Sigmoid colon (tissue), 7 donors: ENCODE measurements around the gene SOCS7. TPM values are rescaled to one million over a fixed set of nuclear protein-coding genes. Genes with fewer than 3 reads are reported as not detected.

Experiments used
- DNase-seq: peaks from one replicate; pipeline ENCODE4 v3.0.0-alpha.2; 2019
- H3K27ac ChIP-seq, 4 donors: fragments of 200-600 bp; sonication (generic); one replicate each; pipeline ENCODE4 v1.5.1; 2016 to 2019; ENCODE audit warnings: mild to moderate bottlenecking in 1 of 4
- H3K27me3 ChIP-seq, 3 donors: fragments of 200-600 bp; sonication (generic); one replicate each; pipeline ENCODE4 v1.5.1; 2019; ENCODE audit warnings: mild to moderate bottlenecking in 1 of 3
- H3K36me3 ChIP-seq, 4 donors: fragments of 200-600 bp; sonication (generic); one replicate each; pipeline ENCODE4 v1.5.1; 2016 to 2019
- H3K4me1 ChIP-seq, 4 donors: fragments of 200-600 bp; sonication (generic); one replicate each; pipeline ENCODE4 v1.5.1; 2017 to 2019
- H3K4me3 ChIP-seq, 4 donors: fragments of 200-600 bp; sonication (generic); one replicate each; pipeline ENCODE4 v1.5.1; 2017 to 2019; ENCODE audit warnings: mild to moderate bottlenecking in 2 of 4, moderate library complexity in 1 of 4
- H3K9me3 ChIP-seq, 4 donors: fragments of 200-600 bp in 3 of 4; sonication (generic) in 3 of 4; one replicate each; pipeline versions ENCODE4 v1.5.1 to v1.6.1; 2013 to 2019
- EP300 ChIP-seq, 4 donors: sonication (generic); formaldehyde crosslinking; IDR thresholded peaks; one replicate each; pipeline ENCODE4 v1.6.1; 2017; ENCODE audit warnings: antibody characterized with exemption in 4 of 4
- POLR2A ChIP-seq, 2 donors: fragments of 450-650 bp; IDR thresholded peaks; one replicate each; pipeline ENCODE4 v1.6.1; 2016; ENCODE audit warnings: antibody characterized with exemption in 2 of 2, mild to moderate bottlenecking in 2 of 2, moderate library complexity in 2 of 2
- POLR2AphosphoS5 ChIP-seq, 4 donors: sonication (generic); formaldehyde crosslinking; IDR thresholded peaks; one replicate each; pipeline ENCODE4 v1.6.1; 2017; ENCODE audit warnings: antibody characterized with exemption in 4 of 4
- WGBS, 2 donors: extraction: QIAGEN DNeasy Blood & Tissue Kit; methylation state at CpG; one replicate each; pipeline ENCODE4 v1.1.7; 2013; 5-methylcytosine and 5-hydroxymethylcytosine counted together
- intact Hi-C: fragments of 100-400 bp; cut with DNase I; formaldehyde crosslinking; loops from one replicate; pipeline ENCODE4 v1.15.1; 2023
- polyA plus RNA-seq, 3 donors: library from polyadenylated mRNA; stranded (reverse); fragments of 200-250 nt; gene quantifications; one replicate each; pipeline ENCODE4 v1.2.3, GENCODE V29; 2013
- total RNA-seq, 4 donors: library from RNA; depleted of rRNA; stranded (reverse); fragments of >200 nt; gene quantifications; one replicate each; pipeline ENCODE4 v1.1.0, GENCODE V29; 2016
- TF ChIP-seq, protein P1 (sequence below), 4 experiments: fragments of 450-650 bp in 3 of 4; fragments of 200-600 bp in 1 of 4; IDR thresholded peaks; one replicate each; pipeline ENCODE4 v1.5.1; 2016 to 2019; ENCODE audit warnings: antibody characterized with exemption in 4 of 4, mild to moderate bottlenecking in 3 of 4, moderate library complexity in 2 of 4
- donor health status: healthy with polysubstance abuse.
- donor health status: Bipolar disorder and iron deficiency.
- donor health status: healthy.

The SOCS7 gene
- total and polyA plus RNA-seq, 7 donors, result 1.2 to 20.2 (median 13.9) TPM

DNA sequence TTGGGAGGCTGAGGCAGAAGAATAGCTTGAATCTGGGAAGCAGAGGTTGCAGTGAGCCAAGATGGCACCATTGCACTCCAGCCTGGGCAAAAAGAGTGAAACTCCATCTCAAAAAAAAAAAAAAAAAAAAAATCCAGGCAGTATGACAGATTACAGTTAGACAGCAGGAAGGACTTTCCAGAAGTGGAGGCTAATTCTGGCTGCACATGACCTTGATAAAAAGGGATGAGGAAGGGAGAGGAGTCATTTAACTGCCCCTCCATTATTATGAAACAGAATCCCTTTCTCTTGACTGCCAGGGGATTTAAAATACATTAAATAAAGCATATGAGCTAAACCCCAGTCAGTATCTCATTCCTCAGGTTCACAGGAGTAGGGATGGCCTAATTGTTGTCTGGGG lies 74.8 kb downstream of the SOCS7 start:
- intact Hi-C loops, result loop anchor here (5.0 to 10.0 kb wide), 3 partner anchors 41 to 782 kb away; partner anchors contain the start of genes DDX52 and EPOP
- Histone ChIP-seq H3K9me3 (no peaks in the 10 kb centered on the region), H3K27ac (peak overlapping the region; percentile 90 to 99 (median 96)), H3K36me3 (no peaks in the 10 kb centered on the region), H3K4me1 (peaks cover 0 to 80% (median 67%) of the 10 kb centered on the region in 4 donors), H3K27me3 (no peaks in the 10 kb centered on the region), H3K4me3 (no peak overlapping the region)
- DNase-seq, result no peak
- TF ChIP-seq POLR2AphosphoS5 (IDR thresholded peaks at IDR 0.05), result no peak

DNA sequence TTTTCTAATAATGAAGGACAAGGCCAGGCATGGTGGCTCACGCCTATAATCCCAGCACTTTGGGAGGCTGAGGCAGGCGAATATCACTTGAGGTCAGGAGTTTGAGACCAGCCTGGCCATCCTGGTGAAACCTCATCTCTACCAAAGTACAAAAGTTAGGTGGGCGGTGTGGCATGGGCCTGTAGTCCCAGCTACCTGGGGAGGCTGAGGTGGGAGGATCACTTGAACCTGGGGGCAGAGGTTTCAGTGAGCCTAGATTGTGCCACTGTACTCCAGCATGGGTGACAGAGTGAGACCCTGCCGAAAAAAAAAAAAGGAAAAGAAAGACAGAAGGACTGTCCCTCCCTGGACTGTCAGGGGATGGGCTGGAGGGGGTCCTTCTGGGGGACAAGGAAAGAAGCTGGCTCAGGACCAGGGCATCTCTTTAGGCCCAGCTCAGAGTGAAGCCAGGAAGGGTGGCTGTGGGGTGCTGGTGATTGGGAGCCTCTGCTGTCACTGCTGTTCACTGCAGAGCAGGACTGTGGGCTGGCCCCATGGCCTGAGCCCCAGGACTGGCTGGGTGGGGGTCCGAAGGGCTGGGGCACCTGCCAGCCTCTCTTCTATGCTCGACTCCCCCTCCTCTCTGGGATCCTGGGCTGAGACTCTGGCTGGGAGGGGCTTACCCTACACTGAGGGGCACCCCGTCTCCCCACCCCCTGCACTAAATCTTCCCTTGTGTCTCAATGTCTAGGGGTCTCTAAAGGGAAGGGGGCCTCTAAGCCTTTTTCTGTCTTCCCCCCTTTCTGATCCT lies 75.7 kb downstream of the SOCS7 start:
- peaks cover 0 to 79% (median 66%) of the 10 kb centered on the region in 4 donors for H3K4me1 ChIP-seq
- DNase-seq, result no peak
- peak overlapping the region; percentile 90 to 99 (median 96) for H3K27ac ChIP-seq
- WGBS, 2 donors, result 54 to 67% methylated on average over 7 of the region's 7 CpGs
- H3K9me3 ChIP-seq, result no peaks in the 10 kb centered on the region
- H3K36me3 ChIP-seq, result no peaks in the 10 kb centered on the region
- intact Hi-C loops, result loop anchor here (5.0 to 10.0 kb wide), 3 partner anchors 40 to 783 kb away; partner anchors contain the start of genes DDX52 and EPOP
- H3K4me3 ChIP-seq, result peak overlapping the region; percentile 69 to 85 (median 82)
- TF ChIP-seq POLR2A (IDR thresholded peaks at IDR 0.05) (no peak), EP300 (IDR thresholded peaks at IDR 0.05) (no peak), POLR2AphosphoS5 (IDR thresholded peaks at IDR 0.05) (no peak)
- no peaks in the 10 kb centered on the region for H3K27me3 ChIP-seq

DNA sequence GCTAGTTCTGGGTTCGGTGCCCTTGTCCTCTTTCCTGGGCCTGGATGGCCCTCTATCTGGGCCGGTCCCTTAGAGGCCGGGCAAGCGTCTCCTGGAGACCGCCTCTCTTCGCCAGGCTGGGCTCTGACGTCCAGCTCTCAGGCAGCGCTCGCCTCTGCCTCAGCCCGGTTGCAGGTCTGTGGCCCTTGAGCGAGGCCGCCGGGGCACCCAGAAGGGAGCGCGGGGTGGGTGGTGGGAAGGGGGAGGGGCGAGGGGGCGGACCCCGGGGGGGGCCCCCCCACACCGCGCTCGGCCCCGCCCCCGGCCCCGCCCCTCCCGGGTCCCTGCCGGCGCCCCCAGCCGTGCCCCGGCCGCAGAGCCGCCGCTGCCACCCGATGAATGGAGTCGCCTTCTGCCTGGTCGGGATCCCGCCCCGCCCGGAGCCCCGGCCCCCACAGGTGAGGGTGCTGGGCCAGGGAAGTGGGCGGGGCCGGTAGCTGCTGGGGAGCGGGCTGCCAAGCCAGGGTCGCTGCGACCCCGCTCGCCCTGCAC lies 76.5 kb downstream of the SOCS7 start, which contains the start of gene ARHGAP23:
Gene ARHGAP23 (plus strand): TSS at position 353 of the 531 bp plus-strand sequence. CDS start 22 bp downstream, at position 375.
- Histone ChIP-seq H3K9me3 (no peaks in the 10 kb centered on the region), H3K4me3 (peak within 1 kb of the TSS; percentile 69 to 85 (median 82)), H3K4me1 (peaks cover 0 to 75% (median 61%) of the 10 kb centered on the region in 4 donors), H3K36me3 (no peaks in the 10 kb centered on the region), H3K27me3 (no peaks in the 10 kb centered on the region), H3K27ac (peak within 1 kb of the TSS; percentile 90 to 99 (median 96))
- TF ChIP-seq POLR2A (IDR thresholded peaks at IDR 0.05), result peak in 1 of 2 donors; percentile 50
- peak; percentile 61 to 82 (median 74) for TF ChIP-seq POLR2AphosphoS5 (IDR thresholded peaks at IDR 0.05)
- TF ChIP-seq EP300 (IDR thresholded peaks at IDR 0.05), result no peak
- TF ChIP-seq, protein P1, sequence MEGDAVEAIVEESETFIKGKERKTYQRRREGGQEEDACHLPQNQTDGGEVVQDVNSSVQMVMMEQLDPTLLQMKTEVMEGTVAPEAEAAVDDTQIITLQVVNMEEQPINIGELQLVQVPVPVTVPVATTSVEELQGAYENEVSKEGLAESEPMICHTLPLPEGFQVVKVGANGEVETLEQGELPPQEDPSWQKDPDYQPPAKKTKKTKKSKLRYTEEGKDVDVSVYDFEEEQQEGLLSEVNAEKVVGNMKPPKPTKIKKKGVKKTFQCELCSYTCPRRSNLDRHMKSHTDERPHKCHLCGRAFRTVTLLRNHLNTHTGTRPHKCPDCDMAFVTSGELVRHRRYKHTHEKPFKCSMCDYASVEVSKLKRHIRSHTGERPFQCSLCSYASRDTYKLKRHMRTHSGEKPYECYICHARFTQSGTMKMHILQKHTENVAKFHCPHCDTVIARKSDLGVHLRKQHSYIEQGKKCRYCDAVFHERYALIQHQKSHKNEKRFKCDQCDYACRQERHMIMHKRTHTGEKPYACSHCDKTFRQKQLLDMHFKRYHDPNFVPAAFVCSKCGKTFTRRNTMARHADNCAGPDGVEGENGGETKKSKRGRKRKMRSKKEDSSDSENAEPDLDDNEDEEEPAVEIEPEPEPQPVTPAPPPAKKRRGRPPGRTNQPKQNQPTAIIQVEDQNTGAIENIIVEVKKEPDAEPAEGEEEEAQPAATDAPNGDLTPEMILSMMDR (IDR thresholded peaks at IDR 0.05), result no peak
- DNase-seq, result peak; percentile 89
- WGBS, 2 donors, result 1% methylated on average over 45 to 46 of the region's 46 CpGs
- intact Hi-C loops, result loop anchor here (5.0 to 10.0 kb wide), 3 partner anchors 39 to 783 kb away; partner anchors contain the start of genes DDX52 and EPOP

DNA sequence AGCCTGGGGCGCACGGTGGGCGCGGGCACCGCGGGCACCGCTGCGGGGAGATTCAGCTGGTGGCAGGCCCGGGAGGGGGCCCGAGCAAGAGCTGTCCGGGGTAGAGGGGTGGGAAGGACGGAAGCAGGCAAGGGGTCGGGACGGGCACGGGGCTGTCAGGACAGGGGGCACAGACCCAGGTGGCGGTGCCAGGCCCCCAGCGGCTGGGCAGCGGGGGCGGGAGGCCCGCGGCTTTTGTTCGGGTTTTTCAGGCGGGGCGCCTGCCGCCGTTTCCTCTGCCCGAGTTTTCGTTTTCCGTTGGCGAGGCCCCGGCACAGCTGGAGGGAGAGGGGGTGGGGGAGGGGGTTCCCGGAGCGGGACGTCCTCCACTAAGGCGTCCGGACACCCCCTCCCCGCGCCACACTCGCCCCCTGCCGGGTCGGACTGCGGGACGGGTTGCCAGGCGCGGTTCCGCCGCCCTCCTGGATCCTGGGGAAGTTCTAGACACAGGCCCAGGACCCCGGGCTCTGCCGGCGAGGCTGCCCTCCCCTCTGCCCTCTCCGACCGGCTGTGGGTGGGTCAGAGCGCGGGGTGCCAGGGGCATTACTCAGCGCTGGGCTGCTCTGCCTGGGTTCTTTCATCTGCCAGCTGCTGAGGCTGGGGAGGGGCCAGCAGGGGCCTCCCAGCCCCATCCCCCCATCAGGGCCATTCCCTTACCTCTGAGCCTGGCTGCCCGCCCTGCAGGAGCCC lies 77.2 kb downstream of the SOCS7 start:
- DNase-seq, result peak; percentile 83
- TF ChIP-seq, protein P1 (IDR thresholded peaks at IDR 0.05), result no peak
- TF ChIP-seq EP300 (IDR thresholded peaks at IDR 0.05), result peak in 1 of 4 donors; percentile 35
- TF ChIP-seq POLR2A (IDR thresholded peaks at IDR 0.05), result peak in 1 of 2 donors; percentile 52
- TF ChIP-seq POLR2AphosphoS5 (IDR thresholded peaks at IDR 0.05), result peak; percentile 38 to 85 (median 74)
- Histone ChIP-seq H3K27ac (peak overlapping the region; percentile 90 to 99 (median 96)), H3K4me1 (peaks cover 0 to 78% (median 67%) of the 10 kb centered on the region in 4 donors), H3K27me3 (no peaks in the 10 kb centered on the region), H3K4me3 (peak overlapping the region; percentile 69 to 85 (median 82)), H3K9me3 (no peaks in the 10 kb centered on the region), H3K36me3 (no peaks in the 10 kb centered on the region)
- 2 to 3% methylated on average over 56 of the region's 56 CpGs for WGBS, 2 donors
- intact Hi-C loops, result loop anchor here (5.0 to 10.0 kb wide), 3 partner anchors 38 to 784 kb away; partner anchors contain the start of genes DDX52 and EPOP

DNA sequence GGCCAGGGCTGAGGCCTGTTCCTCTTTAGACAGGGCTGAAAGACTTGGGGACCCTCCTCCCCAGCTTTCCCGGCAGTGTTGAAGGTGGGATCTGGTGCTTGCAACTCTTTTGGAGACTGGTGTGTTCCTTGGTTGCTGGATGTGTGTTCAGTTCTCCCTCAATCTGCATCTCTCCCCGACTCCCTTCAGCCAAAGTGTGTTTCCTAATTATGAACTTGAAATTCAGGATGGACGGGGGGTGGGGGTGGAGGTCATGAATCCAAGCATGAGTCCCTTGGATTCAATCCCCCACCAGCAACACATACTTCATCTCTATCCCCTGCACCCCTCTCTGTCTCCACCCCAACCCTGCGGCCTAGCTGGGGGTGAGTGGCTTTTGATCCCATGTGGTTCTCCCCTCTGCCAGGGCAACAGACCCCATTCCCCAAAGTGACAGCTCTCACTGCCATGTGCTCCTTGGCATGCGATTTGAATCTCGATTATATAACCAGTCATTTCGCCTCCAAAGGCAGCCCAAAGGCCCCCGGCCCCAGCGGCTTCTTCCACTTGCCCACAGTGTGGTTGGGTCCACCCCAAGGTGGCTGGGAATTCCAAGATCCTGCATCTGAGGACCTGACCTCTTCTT lies 77.9 kb downstream of the SOCS7 start:
- H3K27me3 ChIP-seq, result no peaks in the 10 kb centered on the region
- WGBS, 2 donors, result 75 to 80% methylated on average over 9 of the region's 9 CpGs
- DNase-seq, result no peak
- no peaks in the 10 kb centered on the region for H3K9me3 ChIP-seq
- H3K36me3 ChIP-seq, result no peaks in the 10 kb centered on the region
- peak overlapping the region; percentile 69 to 85 (median 82) for H3K4me3 ChIP-seq
- H3K27ac ChIP-seq, result peak overlapping the region; percentile 90 to 99 (median 96)
- intact Hi-C loops, result loop anchor here (5.0 to 10.0 kb wide), 3 partner anchors 38 to 785 kb away; partner anchors contain the start of genes DDX52 and EPOP
- peaks cover 0 to 86% (median 75%) of the 10 kb centered on the region in 4 donors for H3K4me1 ChIP-seq
- TF ChIP-seq, protein P1 (IDR thresholded peaks at IDR 0.05), result no peak
- TF ChIP-seq EP300 (IDR thresholded peaks at IDR 0.05), result no peak
- no peak for TF ChIP-seq POLR2AphosphoS5 (IDR thresholded peaks at IDR 0.05)
- TF ChIP-seq POLR2A (IDR thresholded peaks at IDR 0.05), result no peak
